WTC11 (cell line): ENCODE results near the gene GJA8. TPM values are rescaled to one million over a fixed set of nuclear protein-coding genes. Genes with fewer than 3 reads are reported as not detected.

Source experiments
- ATAC-seq: fragments of 200-7000 bp; cut with Tn5 transposase; 2 replicates; pipeline ENCODE4 v1.10.0; 2021; ENCODE audit warnings: mild to moderate bottlenecking, moderate library complexity
- Bru-seq: library from RNA; stranded (reverse); fragments of 400-500 nt; gene quantifications from one replicate; lab custom pipeline; 2021; lab: Mats Ljungman, UMichigan
- CTCF ChIA-PET: fragments of 300-600 bp; sonication (Branson Sonifier 250); formaldehyde crosslinking; loops from one replicate; lab custom pipeline; 2021; ENCODE audit warnings: antibody characterized with exemption; lab: Charles Lee
- POLR2A ChIA-PET: fragments of 350-600 bp; sonication (Branson Sonifier 250); formaldehyde crosslinking; loops from one replicate; lab custom pipeline; 2021; ENCODE audit warnings: antibody characterized with exemption; lab: Charles Lee
- DNase-seq: peaks from one replicate; pipeline ENCODE4 v3.0.0; 2021; ENCODE audit warnings: low spot score
- H3K27ac Mint-ChIP-seq: 2 replicates; pipeline ENCODE4 v1.8.0; 2021; ENCODE audit warnings: mixed read lengths
- H3K27me3 Mint-ChIP-seq: 2 replicates; pipeline ENCODE4 v1.8.0; 2021; ENCODE audit warnings: low read depth, mild to moderate bottlenecking, moderate library complexity, mixed read lengths
- H3K36me3 Mint-ChIP-seq: 2 replicates; pipeline ENCODE4 v1.8.0; 2021; ENCODE audit warnings: mixed read lengths
- H3K4me1 Mint-ChIP-seq: 2 replicates; pipeline ENCODE4 v1.8.0; 2022; ENCODE audit warnings: mixed read lengths
- H3K4me3 Mint-ChIP-seq: 2 replicates; pipeline ENCODE4 v1.8.0; 2021; ENCODE audit warnings: mild to moderate bottlenecking, moderate library complexity, mixed read lengths
- H3K9me3 Mint-ChIP-seq: 2 replicates; pipeline ENCODE4 v1.8.0; 2021; ENCODE audit warnings: mixed read lengths
- CREB1 ChIP-seq: sonication (generic); formaldehyde crosslinking; IDR thresholded peaks from 2 replicates; pipeline ENCODE4 v1.8.0; 2023; ENCODE audit warnings: mild to moderate bottlenecking, missing genetic modification reagents
- E2F4 ChIP-seq: sonication (generic); formaldehyde crosslinking; IDR thresholded peaks from 2 replicates; pipeline ENCODE4 v1.8.1; 2022; ENCODE audit warnings: low read depth, mild to moderate bottlenecking, moderate library complexity, missing genetic modification reagents, borderline replicate concordance
- ELF4 ChIP-seq: sonication (generic); formaldehyde crosslinking; IDR thresholded peaks from 2 replicates; pipeline ENCODE4 v1.8.1; 2022; ENCODE audit warnings: low read depth, mild to moderate bottlenecking, moderate library complexity, missing genetic modification reagents
- IRF2 ChIP-seq: sonication (generic); formaldehyde crosslinking; IDR thresholded peaks from 2 replicates; pipeline ENCODE4 v1.8.0; 2022; ENCODE audit warnings: low read depth, missing genetic modification reagents, borderline replicate concordance
- MAX ChIP-seq: sonication (generic); formaldehyde crosslinking; IDR thresholded peaks from 2 replicates; pipeline ENCODE4 v1.8.0; 2022; ENCODE audit warnings: mild to moderate bottlenecking, missing genetic modification reagents
- MYBL2 ChIP-seq: sonication (generic); formaldehyde crosslinking; IDR thresholded peaks from 2 replicates; pipeline ENCODE4 v1.8.1; 2023; ENCODE audit warnings: mild to moderate bottlenecking, moderate library complexity, missing genetic modification reagents
- PRDM15 ChIP-seq: sonication (generic); formaldehyde crosslinking; IDR thresholded peaks from 2 replicates; pipeline ENCODE4 v1.8.0; 2022; ENCODE audit warnings: missing genetic modification reagents
- PREB ChIP-seq: sonication (generic); formaldehyde crosslinking; IDR thresholded peaks from 2 replicates; pipeline ENCODE4 v1.8.1; 2022; ENCODE audit warnings: mild to moderate bottlenecking, missing genetic modification reagents, moderate library complexity, borderline replicate concordance
- RORB ChIP-seq: fragments of 250-450 bp; sonication (Bioruptor Pico); IDR thresholded peaks from 2 replicates; pipeline ENCODE4 v1.9.0; 2021; ENCODE audit warnings: mild to moderate bottlenecking
- ZMAT4 ChIP-seq: fragments of 250-450 bp; sonication (Bioruptor Pico); IDR thresholded peaks from 2 replicates; pipeline ENCODE4 v1.9.0; 2021; ENCODE audit warnings: mild to moderate bottlenecking
- ZNF232 ChIP-seq: sonication (generic); formaldehyde crosslinking; IDR thresholded peaks from 2 replicates; pipeline ENCODE4 v1.8.0; 2022; ENCODE audit warnings: mild to moderate bottlenecking, missing genetic modification reagents
- ZNF263 ChIP-seq: sonication (generic); formaldehyde crosslinking; IDR thresholded peaks from 2 replicates; pipeline ENCODE4 v1.8.1; 2022; ENCODE audit warnings: low read depth, mild to moderate bottlenecking, moderate library complexity, missing genetic modification reagents
- ZNF317 ChIP-seq: sonication (generic); formaldehyde crosslinking; IDR thresholded peaks from 2 replicates; pipeline ENCODE4 v1.8.1; 2023; ENCODE audit warnings: low read depth, mild to moderate bottlenecking, moderate library complexity, missing genetic modification reagents, borderline replicate concordance
- ZNF416 ChIP-seq: fragments of 250-450 bp; sonication (Bioruptor Pico); IDR thresholded peaks from 2 replicates; pipeline ENCODE4 v1.9.0; 2021; ENCODE audit warnings: mild to moderate bottlenecking, inconsistent platforms
- ZNF671 ChIP-seq: fragments of 250-450 bp; sonication (Bioruptor Pico); IDR thresholded peaks from 2 replicates; pipeline ENCODE4 v1.8.0; 2021; ENCODE audit warnings: mild to moderate bottlenecking
- long read RNA-seq, 3 experiments: library from RNA in 1 of 3; library from capped mRNA in 1 of 3; library from polyadenylated mRNA in 1 of 3; unstranded in 2 of 3; stranded (forward) in 1 of 3; transcript quantifications; one replicate each; pipeline ENCODE4 v2.0.0, GENCODE V29; 2021
- total RNA-seq: library from RNA; stranded (reverse); gene quantifications from 3 replicates; pipeline ENCODE4 v1.2.3, GENCODE V29; 2021

GJA8 gene
- total RNA-seq (not detected in 3 replicates), Bru-seq, nascent RNA (not detected)
- long read RNA-seq, experiment 1 = 0 reads
- long read RNA-seq, experiment 2 = 0 reads
- long read RNA-seq, experiment 3 = 0 reads

GRCh38 chr1:147902253-147902845 lies at the start of gene GJA8:
TSS of gene GJA8 (plus strand) at chr1:147902795. CDS start at chr1:147907956, 5,161 bp downstream.
- CTCF ChIA-PET = interaction anchor here (6.9 kb wide), 1 partner anchor 10 kb away, joined by 36 read pairs; no protein-coding TSS in a partner anchor
- H3K4me1 Mint-ChIP-seq = no peaks in the 10 kb centered on the region
- no peak within 1 kb of the TSS for H3K27ac Mint-ChIP-seq
- no peaks in the 10 kb centered on the region for H3K36me3 Mint-ChIP-seq
- H3K9me3 Mint-ChIP-seq = no peaks in the 10 kb centered on the region
- H3K27me3 Mint-ChIP-seq = peaks cover 5% of the 10 kb centered on the region; the same call in 1 of the 2 replicates
- no peak within 1 kb of the TSS for H3K4me3 Mint-ChIP-seq
- DNase-seq = no peak
- TF ChIP-seq IRF2 (no peak), MAX (no peak), ZNF416 (CRISPR knock-in tag) (no peak), ELF4 (CRISPR knock-in tag) (no peak), ZNF317 (CRISPR knock-in tag) (no peak), PRDM15 (no peak), ZNF232 (no peak), RORB (CRISPR knock-in tag) (no peak), ZNF671 (CRISPR knock-in tag) (no peak), ZMAT4 (CRISPR knock-in tag) (no peak)
- TF ChIP-seq, all 79 proteins: peak for 0
- ATAC-seq = no peak
- POLR2A ChIA-PET = no interaction called here

GRCh38 chr1:147853391-147853790 lies 49.2 kb upstream of the GJA8 start:
- peak; percentile 65 for ATAC-seq
- Mint-ChIP-seq H3K27ac (peak overlapping the region; percentile 39), H3K9me3 (peaks cover 11% of the 10 kb centered on the region), H3K36me3 (peaks cover 6% of the 10 kb centered on the region; the same call in 1 of the 2 replicates), H3K27me3 (peaks cover 9% of the 10 kb centered on the region), H3K4me1 (peaks cover 33% of the 10 kb centered on the region), H3K4me3 (no peak overlapping the region)
- TF ChIP-seq IRF2 (no peak), MAX (no peak), PREB (CRISPR knock-in tag) (no peak), MYBL2 (CRISPR knock-in tag) (no peak), CREB1 (CRISPR knock-in tag) (no peak), ZNF263 (CRISPR knock-in tag) (no peak), E2F4 (CRISPR knock-in tag) (no peak)
- no peak for DNase-seq
- CTCF ChIA-PET = interaction anchor here (2.7 kb wide), 1 partner anchor 39 kb away, joined by 11 read pairs; no protein-coding TSS in a partner anchor
- POLR2A ChIA-PET = interaction anchor here (1.3 kb wide), 1 partner anchor 16 kb away, joined by 4 read pairs; no protein-coding TSS in a partner anchor
